Lower leg skin (tissue), 4 donors: ENCODE measurements around the gene SRSF8. TPM values are rescaled to one million over a fixed set of nuclear protein-coding genes. Genes with fewer than 3 reads are reported as not detected.

Source experiments
- DNase-seq, 2 donors: peaks; one replicate each; pipeline ENCODE4 v3.0.0-alpha.2; 2019; ENCODE audit warnings: low spot score in 2 of 2
- H3K4me3 ChIP-seq: fragments of 200-600 bp; sonication (generic); 2 replicates; pipeline ENCODE4 v1.5.1; 2017; ENCODE audit warnings: mild to moderate bottlenecking, low read depth; ENCODE audit not compliant: poor library complexity, severe bottlenecking
- CTCF ChIP-seq, 3 donors: fragments of 450-650 bp; IDR thresholded peaks; one replicate each; pipeline ENCODE4 v1.5.1; 2016; ENCODE audit warnings: antibody characterized with exemption in 3 of 3, mild to moderate bottlenecking in 3 of 3, moderate library complexity in 2 of 3
- POLR2A ChIP-seq, 2 donors: fragments of 450-650 bp; IDR thresholded peaks; one replicate each; pipeline ENCODE4 v1.6.1; 2016 to 2017; ENCODE audit warnings: antibody characterized with exemption in 2 of 2, mild to moderate bottlenecking in 1 of 2, moderate library complexity in 1 of 2
- WGBS, 2 donors: methylation state at CpG; one replicate each; pipeline ENCODE4 v1.1.5; 2018; 5-methylcytosine and 5-hydroxymethylcytosine counted together
- intact Hi-C: fragments of 100-400 bp; cut with DNase I; formaldehyde crosslinking; loops from one replicate; pipeline ENCODE4 v1.15.0; 2023; ENCODE audit warnings: low total_unique reads
- total RNA-seq, 4 donors: library from RNA; depleted of rRNA; stranded (reverse); fragments of >200 nt; gene quantifications; one replicate each; pipeline ENCODE4 v1.1.0, GENCODE V29; 2016

SRSF8 gene
- total RNA-seq, 4 donors from 2014 or later: 28.6 to 51.2 (median 41.3) TPM

DNA sequence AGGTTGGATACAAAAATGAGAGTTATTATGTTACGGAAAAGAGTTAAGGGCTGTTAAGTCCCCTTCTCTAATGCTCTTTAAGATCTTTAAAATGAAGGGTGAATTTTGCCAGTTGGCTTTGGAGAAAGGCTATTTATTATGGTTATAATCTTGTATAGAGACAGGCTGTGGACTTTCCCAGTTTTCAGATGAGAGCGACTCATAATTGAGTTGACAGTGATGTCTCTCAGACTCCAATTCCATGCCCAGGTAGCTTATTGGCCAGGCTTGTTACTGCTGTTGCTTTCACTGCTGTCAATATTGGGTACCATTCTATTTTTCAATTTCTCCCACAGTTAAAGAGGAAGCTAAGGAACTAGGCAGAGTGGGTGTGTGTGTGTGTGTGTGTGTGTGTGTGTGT, 36.0 kb downstream of the SRSF8 start:
- intact Hi-C loops: no loop called here
- TF ChIP-seq CTCF (IDR thresholded peaks at IDR 0.05) (no peak), POLR2A (IDR thresholded peaks at IDR 0.05) (no peak)
- H3K4me3 ChIP-seq: no peak overlapping the region
- 87 to 95% methylated on average over 2 of the region's 2 CpGs for WGBS, 2 donors
- DNase-seq: no peak

DNA sequence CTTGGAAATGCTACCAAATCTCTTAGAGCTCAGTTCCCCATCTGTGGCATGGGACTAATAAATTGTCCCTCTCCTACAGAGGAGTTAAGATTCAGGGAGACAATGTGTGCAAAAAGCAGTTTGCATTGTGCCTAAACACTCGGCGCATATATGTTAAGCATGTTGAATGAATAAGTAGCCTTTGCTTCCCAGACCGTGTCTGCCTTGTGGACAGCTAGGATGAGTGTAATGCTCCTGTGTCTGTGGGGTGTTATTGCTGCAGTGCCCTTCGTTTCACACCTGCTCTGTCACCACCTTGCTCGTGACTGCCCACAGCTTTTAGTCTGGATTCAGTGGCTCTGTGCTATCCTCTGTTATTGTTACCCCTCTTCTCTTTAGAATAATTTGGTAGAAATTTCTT, 37.0 kb downstream of the SRSF8 start:
- 86 to 90% methylated on average over 5 of the region's 5 CpGs for WGBS, 2 donors
- no peak for DNase-seq
- no peak for TF ChIP-seq POLR2A (IDR thresholded peaks at IDR 0.05)
- no peak for TF ChIP-seq CTCF (IDR thresholded peaks at IDR 0.05)
- H3K4me3 ChIP-seq: no peak overlapping the region
- intact Hi-C loops: no loop called here

DNA sequence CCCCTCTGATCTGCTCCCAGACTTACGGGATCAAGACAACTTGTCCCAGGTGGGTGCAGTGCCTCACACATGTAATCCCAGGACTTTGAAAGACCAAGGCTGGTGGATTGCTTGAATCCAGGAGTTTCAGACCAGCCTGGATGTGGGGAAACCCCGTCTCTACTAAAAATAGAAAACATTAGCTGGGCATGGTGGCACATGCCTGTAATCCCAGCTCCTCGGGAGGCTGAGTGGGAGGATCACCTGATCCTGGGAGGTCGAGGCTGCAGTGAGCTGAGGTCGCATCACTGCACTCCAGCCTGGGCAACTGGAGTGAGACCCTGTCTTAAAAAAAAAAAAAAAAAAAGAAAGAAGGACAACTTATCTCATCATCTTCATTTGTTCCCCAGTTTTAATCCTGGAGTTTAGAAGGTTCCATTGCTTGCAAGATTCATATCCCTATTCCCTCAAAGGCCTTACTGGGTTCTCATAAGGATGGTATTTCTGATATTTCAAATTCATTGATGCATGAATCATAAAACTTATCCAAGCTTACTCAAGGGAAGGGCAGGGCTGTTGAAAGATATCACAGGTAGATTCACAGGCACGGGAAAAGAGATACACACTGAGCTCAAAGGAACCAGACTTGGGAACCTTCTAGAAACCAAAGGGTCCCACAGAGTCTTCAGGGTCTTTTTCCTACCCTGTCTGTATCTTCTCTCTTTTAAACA, 37.6 kb downstream of the SRSF8 start:
- TF ChIP-seq CTCF (IDR thresholded peaks at IDR 0.05) (no peak), POLR2A (IDR thresholded peaks at IDR 0.05) (no peak)
- intact Hi-C loops: no loop called here
- H3K4me3 ChIP-seq: no peak overlapping the region
- DNase-seq: no peak
- 57 to 68% methylated on average over 6 of the region's 6 CpGs for WGBS, 2 donors

GRCh38 chr11:95104856-95105255, 38.1 kb downstream of the SRSF8 start:
- no peak overlapping the region for H3K4me3 ChIP-seq
- no peak for DNase-seq
- TF ChIP-seq POLR2A (IDR thresholded peaks at IDR 0.05): no peak
- no peak for TF ChIP-seq CTCF (IDR thresholded peaks at IDR 0.05)
- WGBS, 2 donors: 72 to 85% methylated on average over 3 of the region's 3 CpGs
- intact Hi-C loops: no loop called here

DNA sequence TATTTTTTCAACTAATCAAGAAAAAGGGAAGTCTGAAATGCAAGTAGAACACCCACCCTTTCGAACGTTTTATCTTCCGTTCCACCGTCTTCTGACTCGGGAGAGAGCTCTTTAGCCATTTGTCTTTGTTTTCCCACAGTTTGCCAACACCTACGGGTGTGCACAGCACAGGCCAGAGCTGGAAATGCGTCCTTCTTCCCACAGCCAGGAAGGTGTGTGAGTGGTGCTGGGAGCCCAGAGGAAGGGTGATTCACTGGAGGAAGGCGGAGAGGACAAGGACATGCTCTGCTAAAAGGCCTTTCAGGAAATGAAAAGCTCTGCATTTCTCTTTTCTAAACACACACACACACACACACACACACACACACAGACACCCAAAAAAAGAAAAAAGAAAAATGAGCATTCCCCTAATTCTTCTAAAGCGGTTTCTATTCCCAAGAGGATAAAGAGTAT, 41.5 kb downstream of the SRSF8 start:
- intact Hi-C loops: no loop called here
- peak in 1 of 2 donors; percentile 43 for DNase-seq
- WGBS, 2 donors: 27 to 34% methylated on average over 9 of the region's 9 CpGs
- TF ChIP-seq POLR2A (IDR thresholded peaks at IDR 0.05) (no peak), CTCF (IDR thresholded peaks at IDR 0.05) (no peak)
- no peak overlapping the region for H3K4me3 ChIP-seq
